BLaER1 treated with 17β-estradiol and CSF1 and Interleukin-3, amounts not matched to agents 10 nM and 100 nM (cell line): Measurements from ENCODE around the gene LIN28B.
A peak's percentile ranks its signal among the peaks of the same experiment; 100 is the strongest.

Experiments used
- H3K27ac ChIP-seq, 11 experiments: shearing (Covaris generic); formaldehyde crosslinking; 2 replicates each; pipeline ENCODE4 v1.8.1; 2022
- H3K27me3 ChIP-seq, 11 experiments: shearing (Covaris generic); formaldehyde crosslinking; 2 replicates each; pipeline ENCODE4 v1.8.1; 2022
- H3K36me3 ChIP-seq, 11 experiments: shearing (Covaris generic); formaldehyde crosslinking; 2 replicates each; pipeline ENCODE4 v1.8.1; 2022
- H3K4me1 ChIP-seq, 10 experiments: shearing (Covaris generic); formaldehyde crosslinking; 2 replicates each; pipeline ENCODE4 v1.8.1; 2022
- H3K4me2 ChIP-seq, 11 experiments: shearing (Covaris generic); formaldehyde crosslinking; 2 replicates each; pipeline ENCODE4 v1.8.1; 2022
- H3K4me3 ChIP-seq, 10 experiments: shearing (Covaris generic); formaldehyde crosslinking; 2 replicates each; pipeline ENCODE4 v1.8.1; 2022
- H3K9ac ChIP-seq, 11 experiments: shearing (Covaris generic); formaldehyde crosslinking; 2 replicates each; pipeline ENCODE4 v1.8.1; 2022
- H3K9me3 ChIP-seq, 11 experiments: shearing (Covaris generic); formaldehyde crosslinking; replicated peaks in 1 of 11; 2 replicates each; pipeline ENCODE4 v1.8.1; 2022
- H4K20me1 ChIP-seq, 11 experiments: shearing (Covaris generic); formaldehyde crosslinking; 2 replicates each; pipeline ENCODE4 v1.8.1; 2022
- Cebpa-rat ChIP-seq, 11 experiments: shearing (Covaris generic); IDR thresholded peaks; 2 replicates each; pipeline ENCODE4 v1.8.1; 2022

The LIN28B gene

GRCh38 chr6:104955491-104955890 lies 1.4 kb upstream of the LIN28B start:
- TF ChIP-seq Cebpa-rat (IDR thresholded peaks at IDR 0.05) = no peak
- Histone ChIP-seq H3K27ac (no peak overlapping the region), H3K4me2 (no peak overlapping the region)

DNA sequence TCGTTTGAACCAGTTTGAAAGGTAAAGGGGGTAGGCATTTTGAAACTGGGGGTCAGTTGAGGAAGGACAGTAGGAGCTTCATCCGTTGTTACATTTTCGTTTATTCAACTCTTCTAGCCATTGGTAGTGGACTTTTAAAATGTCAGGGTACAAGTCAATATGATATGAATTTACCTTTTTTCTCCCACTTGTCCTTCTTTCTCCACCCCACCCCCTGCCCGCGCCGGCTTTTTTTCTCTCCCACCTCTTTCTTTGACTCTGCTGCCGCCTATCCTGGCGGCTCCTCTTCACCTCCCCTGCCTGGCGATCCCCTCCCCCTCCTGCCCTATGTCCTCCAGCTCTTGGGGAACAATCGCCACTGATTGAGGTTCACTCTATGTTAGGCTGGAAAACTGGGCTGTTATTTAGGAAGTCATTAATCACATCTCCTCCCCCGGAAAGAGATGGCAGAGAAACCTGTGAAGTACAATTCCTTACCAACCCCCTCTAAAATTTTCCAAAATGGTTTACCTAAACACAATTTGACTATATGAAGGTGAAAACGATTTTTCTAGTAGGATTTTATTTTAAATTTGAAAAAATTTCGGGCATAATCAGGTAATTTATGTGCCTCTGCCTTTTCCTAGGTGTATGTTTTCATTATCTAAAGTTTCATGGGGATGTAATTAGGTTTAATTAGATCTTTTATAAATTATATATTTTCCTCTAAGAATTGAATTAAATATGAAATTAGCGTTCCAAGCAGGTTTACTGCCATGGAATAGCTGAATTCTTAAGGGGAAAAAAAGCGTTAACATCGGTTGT lies 778 bp upstream of the LIN28B start:
- no peaks in the 10 kb centered on the region for H4K20me1 ChIP-seq
- H3K9me3 ChIP-seq = peaks cover 0 to 9% (median 5%) of the 10 kb centered on the region in 11 experiments; a peak in 10 of 22 replicates
- H3K9ac ChIP-seq = no peak overlapping the region
- H3K4me3 ChIP-seq = no peak overlapping the region
- H3K36me3 ChIP-seq = no peaks in the 10 kb centered on the region
- H3K4me1 ChIP-seq = no peaks in the 10 kb centered on the region
- TF ChIP-seq Cebpa-rat (IDR thresholded peaks at IDR 0.05) = no peak
- H3K4me2 ChIP-seq = no peak overlapping the region
- no peak overlapping the region for H3K27ac ChIP-seq
- peaks cover 0 to 5% (median 0%) of the 10 kb centered on the region in 11 experiments; a peak in 2 of 22 replicates for H3K27me3 ChIP-seq

More at GRCh38 chr6:104955491-104955890, 1.4 kb upstream of the LIN28B start:
- peaks cover 0 to 9% (median 5%) of the 10 kb centered on the region in 11 experiments; a peak in 10 of 22 replicates for H3K9me3 ChIP-seq
- H3K4me1 ChIP-seq = no peaks in the 10 kb centered on the region
- H3K9ac ChIP-seq = no peak overlapping the region
- no peak overlapping the region for H3K4me3 ChIP-seq
- H3K36me3 ChIP-seq = no peaks in the 10 kb centered on the region
- no peaks in the 10 kb centered on the region for H4K20me1 ChIP-seq
- H3K27me3 ChIP-seq = peaks cover 0 to 5% (median 0%) of the 10 kb centered on the region in 11 experiments; a peak in 2 of 22 replicates

- H3K36me3 ChIP-seq = no peaks in the 10 kb centered on the region
- no peaks in the 10 kb centered on the region for H4K20me1 ChIP-seq
- peaks cover 0 to 9% (median 5%) of the 10 kb centered on the region in 11 experiments; a peak in 10 of 22 replicates for H3K9me3 ChIP-seq
- no peaks in the 10 kb centered on the region for H3K4me1 ChIP-seq
- TF ChIP-seq Cebpa-rat (IDR thresholded peaks at IDR 0.05) = no peak
- H3K4me3 ChIP-seq = no peak overlapping the region
- no peak overlapping the region for H3K4me2 ChIP-seq
- peaks cover 0 to 5% (median 0%) of the 10 kb centered on the region in 11 experiments; a peak in 2 of 22 replicates for H3K27me3 ChIP-seq
- H3K9ac ChIP-seq = no peak overlapping the region
- H3K27ac ChIP-seq = no peak overlapping the region
These were observed 632 bp downstream of the LIN28B start for GRCh38 chr6:104957301-104958177.

DNA sequence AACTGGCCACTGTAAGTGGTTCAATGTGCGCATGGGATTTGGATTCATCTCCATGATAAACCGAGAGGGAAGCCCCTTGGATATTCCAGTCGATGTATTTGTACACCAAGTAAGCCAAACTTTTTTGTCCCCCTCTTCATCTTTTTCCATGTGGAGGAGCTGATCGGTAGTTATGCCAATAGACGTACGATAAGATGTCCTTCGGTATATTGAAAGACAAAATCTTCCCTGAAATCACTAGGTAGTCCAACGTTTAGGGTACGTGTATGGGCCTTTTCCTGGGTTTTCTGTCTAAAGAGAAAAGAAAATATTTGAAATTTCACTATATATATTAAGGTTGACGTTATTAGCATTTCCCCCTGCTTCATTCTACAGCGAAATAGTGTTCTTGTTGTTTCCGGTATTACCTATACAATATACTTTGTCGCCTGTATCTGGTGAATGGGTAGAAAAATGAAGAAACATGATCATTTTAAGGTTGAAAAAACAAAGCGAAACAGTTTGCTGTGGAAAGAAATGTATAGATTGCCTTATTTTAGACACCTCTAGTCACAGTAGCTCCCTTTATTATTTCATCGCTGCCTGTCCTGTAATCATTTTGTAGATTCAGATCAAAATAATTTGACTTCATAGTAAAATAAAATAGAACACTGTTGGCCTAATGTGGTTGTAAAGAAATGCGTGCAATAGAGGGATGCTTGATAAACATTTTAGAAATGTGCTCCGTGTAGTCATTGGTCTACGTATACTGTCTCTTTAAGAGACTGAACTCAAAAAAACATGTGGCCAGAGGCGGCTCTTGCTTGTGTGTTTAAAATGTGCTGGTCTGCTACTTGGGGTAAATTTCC lies 1.5 kb downstream of the LIN28B start:
- no peak overlapping the region for H3K4me3 ChIP-seq
- H3K27ac ChIP-seq = no peak overlapping the region
- no peak for TF ChIP-seq Cebpa-rat (IDR thresholded peaks at IDR 0.05)
- H4K20me1 ChIP-seq = no peaks in the 10 kb centered on the region
- H3K36me3 ChIP-seq = no peaks in the 10 kb centered on the region
- peaks cover 0 to 5% (median 0%) of the 10 kb centered on the region in 11 experiments; a peak in 2 of 22 replicates for H3K27me3 ChIP-seq
- no peak overlapping the region for H3K9ac ChIP-seq
- H3K4me2 ChIP-seq = no peak overlapping the region
- H3K4me1 ChIP-seq = no peaks in the 10 kb centered on the region
- H3K9me3 ChIP-seq = peaks cover 0 to 3% (median 0%) of the 10 kb centered on the region in 11 experiments; a peak in 7 of 22 replicates

DNA sequence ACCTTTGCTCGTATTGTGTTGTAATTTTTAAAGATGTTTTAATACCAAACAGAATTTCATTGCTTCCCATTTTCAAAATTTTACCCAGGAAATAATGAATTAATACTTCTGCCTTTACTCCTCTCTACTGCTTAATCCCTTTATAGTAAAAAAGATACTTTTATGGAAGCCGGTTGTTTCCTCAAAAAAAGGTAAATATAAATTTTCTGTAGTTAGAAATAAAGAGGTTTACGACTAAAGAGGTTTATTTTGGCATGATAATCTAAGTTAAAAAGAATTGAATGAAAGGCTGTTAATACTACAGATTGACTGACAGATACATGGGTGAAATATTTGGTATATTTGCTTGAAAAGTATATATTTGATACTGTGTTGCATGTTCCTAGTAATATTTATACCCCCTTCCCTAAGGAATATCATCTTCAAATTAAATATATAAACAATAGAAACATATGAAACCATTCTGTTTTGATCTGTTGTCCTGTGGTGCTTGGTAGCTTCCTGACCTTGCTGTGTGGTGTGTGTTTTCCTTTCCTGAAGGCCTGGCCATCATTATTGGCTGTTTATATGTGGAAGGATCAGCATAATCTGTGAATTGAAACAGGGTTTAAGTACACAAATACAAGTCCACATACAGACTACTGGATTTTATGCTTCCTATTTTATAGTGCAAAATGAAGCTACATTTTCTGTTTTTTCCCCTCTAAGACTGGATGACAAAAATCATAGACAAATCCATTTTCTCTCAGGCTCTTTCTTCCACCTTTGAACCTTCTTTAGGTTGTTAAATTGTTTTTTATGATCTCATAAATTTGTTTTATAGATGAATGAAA lies 2.3 kb downstream of the LIN28B start:
- H3K9ac ChIP-seq = no peak overlapping the region
- no peaks in the 10 kb centered on the region for H3K36me3 ChIP-seq
- no peak overlapping the region for H3K4me3 ChIP-seq
- no peaks in the 10 kb centered on the region; a peak in 1 of 22 replicates for H3K9me3 ChIP-seq
- no peak overlapping the region for H3K27ac ChIP-seq
- H4K20me1 ChIP-seq = no peaks in the 10 kb centered on the region
- H3K4me2 ChIP-seq = no peak overlapping the region
- H3K27me3 ChIP-seq = peaks cover 0 to 5% (median 0%) of the 10 kb centered on the region in 11 experiments; a peak in 2 of 22 replicates
- TF ChIP-seq Cebpa-rat (IDR thresholded peaks at IDR 0.05) = no peak
- no peaks in the 10 kb centered on the region for H3K4me1 ChIP-seq

GRCh38 chr6:104969108-104969507 lies 12.2 kb downstream of the LIN28B start:
- no peak overlapping the region for H3K4me2 ChIP-seq
- no peak overlapping the region for H3K4me3 ChIP-seq
- H3K27ac ChIP-seq = no peak overlapping the region

GRCh38 chr6:104969785-104970581 lies 13.1 kb downstream of the LIN28B start:
- H4K20me1 ChIP-seq = no peaks in the 10 kb centered on the region
- H3K27me3 ChIP-seq = no peaks in the 10 kb centered on the region
- no peak for TF ChIP-seq Cebpa-rat (IDR thresholded peaks at IDR 0.05)
- no peak overlapping the region for H3K9ac ChIP-seq
- no peak overlapping the region for H3K27ac ChIP-seq
- H3K4me1 ChIP-seq = peaks cover 0 to 7% (median 0%) of the 10 kb centered on the region in 10 experiments; a peak in 1 of 20 replicates
- no peaks in the 10 kb centered on the region for H3K9me3 ChIP-seq
- H3K4me2 ChIP-seq = peak overlapping the region in 1 of 11 experiments; percentile 2; a peak in 1 of 22 replicates
- H3K36me3 ChIP-seq = no peaks in the 10 kb centered on the region
- no peak overlapping the region for H3K4me3 ChIP-seq

More at GRCh38 chr6:104969108-104969507, 12.2 kb downstream of the LIN28B start:
- Histone ChIP-seq H4K20me1 (no peaks in the 10 kb centered on the region), H3K4me1 (peaks cover 0 to 7% (median 0%) of the 10 kb centered on the region in 10 experiments; a peak in 1 of 20 replicates), H3K27me3 (no peaks in the 10 kb centered on the region), H3K9ac (no peak overlapping the region), H3K9me3 (no peaks in the 10 kb centered on the region), H3K36me3 (no peaks in the 10 kb centered on the region)
- TF ChIP-seq Cebpa-rat (IDR thresholded peaks at IDR 0.05) = no peak
